K562 (cell line): ENCODE results near the gene IFNA1. TPM values are rescaled to one million over a fixed set of nuclear protein-coding genes. Genes with fewer than 3 reads are reported as not detected.

Source experiments
- ATAC-seq: fragments of 200-7000 bp; cut with Tn5 transposase; 3 replicates; pipeline ENCODE4 v1.9.1; 2020; ENCODE audit warnings: moderate library complexity
- BruUV-seq: library from RNA; stranded (reverse); fragments of 400-500 nt; replicated peaks from 2 replicates; lab custom pipeline; 2021; lab: Mats Ljungman, UMichigan
- CTCF ChIA-PET: fragments of 300-600 bp; formaldehyde crosslinking; extraction: SDS; loops from one replicate; lab custom pipeline; 2021; ENCODE audit warnings: low intra/inter-chr PET ratio; lab: Yijun Ruan, JAX
- POLR2A ChIA-PET: fragments of 300-600, 350-650 bp; sonication (Branson Sonifier 250); formaldehyde crosslinking; extraction: SDS; loops from one replicate; lab custom pipeline; 2021; ENCODE audit warnings: antibody characterized with exemption, inconsistent platforms; lab: Yijun Ruan, JAX
- DNase-seq, 4 experiments: peaks; one replicate each; pipeline versions ENCODE4 v3.0.0 to v3.0.0-alpha.2; 2011 to 2018; ENCODE audit warnings: low spot score in 3 of 4, mixed read lengths in 3 of 4; ENCODE audit errors: extremely low read depth in 1 of 4
- FAIRE-seq: peaks from 2 replicates; lab custom pipeline; 2011; peaks lifted over from hg19 to GRCh38; lab: Jason Lieb, UNC
- H2AFZ ChIP-seq: 2 replicates; pipeline ENCODE4 v1.6.0; 2011; ENCODE audit warnings: low read depth, low read length, control low read depth, inconsistent platforms
- H3K27ac ChIP-seq: fragments of 200-600 bp; 3 replicates; pipeline ENCODE4 v1.8.0; 2011; ENCODE audit warnings: low read depth, mild to moderate bottlenecking, control low read depth, inconsistent platforms, low read length, moderate library complexity, mixed read lengths; ENCODE audit errors: extremely low read depth
- H3K27me3 ChIP-seq, 2 experiments: fragments of 300-600 bp in 1 of 2; 2 replicates in 1 of 2; 3 replicates in 1 of 2; pipeline versions ENCODE4 v1.6.0 to v1.8.0; 2011; ENCODE audit warnings: inconsistent platforms in 2 of 2, low read length in 2 of 2, mild to moderate bottlenecking in 1 of 2, mixed read lengths in 1 of 2, moderate library complexity in 1 of 2; ENCODE audit not compliant: control insufficient read depth in 2 of 2, insufficient read depth in 2 of 2
- H3K36me3 ChIP-seq: fragments of 300-600 bp; 3 replicates; pipeline ENCODE4 v1.8.0; 2011; ENCODE audit warnings: mild to moderate bottlenecking, low read length, inconsistent platforms; ENCODE audit not compliant: control insufficient read depth, insufficient read depth
- H3K4me1 ChIP-seq, 2 experiments: fragments of 200-600 bp in 1 of 2; replicated peaks in 1 of 2; 2 replicates in 1 of 2; 3 replicates in 1 of 2; pipeline versions ENCODE4 v1.5.1 to v1.8.0; 2011; ENCODE audit warnings: inconsistent platforms in 2 of 2, low read length in 2 of 2, mild to moderate bottlenecking in 1 of 2, mixed read lengths in 1 of 2, moderate library complexity in 1 of 2; ENCODE audit not compliant: control insufficient read depth in 2 of 2, insufficient read depth in 2 of 2
- H3K4me2 ChIP-seq: 2 replicates; pipeline ENCODE4 v1.6.1; 2011; ENCODE audit warnings: low read length, control low read depth, inconsistent platforms, mixed read lengths; ENCODE audit not compliant: insufficient read depth
- H3K4me3 ChIP-seq: fragments of 200-600 bp; sonication (generic), shearing (Covaris generic); 2 replicates; pipeline ENCODE4 v1.5.1; 2016; ENCODE audit warnings: control low read depth, inconsistent platforms
- H3K79me2 ChIP-seq: fragments of 200-600 bp; 3 replicates; pipeline ENCODE4 v1.8.0; 2011; ENCODE audit warnings: low read length, inconsistent platforms; ENCODE audit not compliant: control insufficient read depth, insufficient read depth
- H3K9ac ChIP-seq, 2 experiments: 2 replicates each; pipeline versions ENCODE4 v1.6.0 to v1.6.1; 2011; ENCODE audit warnings: low read depth in 2 of 2, low read length in 2 of 2, control low read depth in 1 of 2, inconsistent platforms in 1 of 2, mild to moderate bottlenecking in 1 of 2, mixed read lengths in 1 of 2; ENCODE audit not compliant: insufficient read depth in 1 of 2
- H3K9me1 ChIP-seq: one replicate; pipeline ENCODE4 v1.6.0; 2011; ENCODE audit warnings: inconsistent platforms, mild to moderate bottlenecking, low read length, moderate library complexity; ENCODE audit not compliant: control insufficient read depth, insufficient read depth
- H3K9me3 ChIP-seq: replicated peaks from 2 replicates; pipeline ENCODE4 v1.5.1; 2011; ENCODE audit warnings: low read depth, low read length, inconsistent platforms; ENCODE audit not compliant: control insufficient read depth, insufficient read depth
- H4K20me1 ChIP-seq: replicated peaks from 2 replicates; pipeline ENCODE4 v1.6.1; 2011; ENCODE audit warnings: low read length, inconsistent platforms, mixed read lengths; ENCODE audit not compliant: control insufficient read depth, insufficient read depth
- CBX2 ChIP-seq: fragments of 200-600 bp; sonication (generic); IDR thresholded peaks from one replicate; pipeline ENCODE4 v1.6.1; 2012; ENCODE audit warnings: mild to moderate bottlenecking, low read length, inconsistent platforms; ENCODE audit not compliant: insufficient read depth, poor library complexity, severe bottlenecking
- MED1 ChIP-seq: sonication (generic); formaldehyde crosslinking; IDR thresholded peaks from 2 replicates; pipeline ENCODE4 v1.8.1; 2023; ENCODE audit warnings: missing genetic modification reagents, borderline replicate concordance
- NR2C1 ChIP-seq, 2 experiments: fragments of 450-650 bp; IDR thresholded peaks; 2 replicates each; pipeline ENCODE4 v1.6.1; 2017; ENCODE audit warnings: mild to moderate bottlenecking in 2 of 2, antibody characterized with exemption in 1 of 2, inconsistent platforms in 1 of 2, missing compliant biosample characterization in 1 of 2, missing genetic modification characterization in 1 of 2
- SIN3A ChIP-seq, 2 experiments: fragments of 150-350 bp in 1 of 2; IDR thresholded peaks; 2 replicates each; pipeline ENCODE4 v1.6.1; 2011 to 2016; ENCODE audit warnings: borderline replicate concordance in 2 of 2, low read depth in 2 of 2, low read length in 2 of 2, mild to moderate bottlenecking in 2 of 2, moderate library complexity in 2 of 2; ENCODE audit not compliant: control insufficient read depth in 1 of 2
- SIRT6 ChIP-seq: IDR thresholded peaks from one replicate; pipeline ENCODE4 v1.6.1; 2012; ENCODE audit warnings: low read depth, mild to moderate bottlenecking, control low read depth, inconsistent platforms, low read length, moderate library complexity
- SUPT5H ChIP-seq: fragments of 450-650 bp; IDR thresholded peaks from 2 replicates; pipeline ENCODE4 v1.6.1; 2016
- TCF15 ChIP-seq: fragments of 250-450 bp; sonication (Bioruptor Pico); IDR thresholded peaks from 2 replicates; pipeline ENCODE4 v1.8.0; 2022; ENCODE audit warnings: moderate library complexity, mild to moderate bottlenecking, inconsistent platforms
- TFAM ChIP-seq: fragments of 250-450 bp; sonication (Bioruptor Pico); conservative IDR thresholded peaks from 2 replicates; pipeline ENCODE4 v1.5.0; 2021; ENCODE audit warnings: mild to moderate bottlenecking, moderate library complexity
- TGIF2 ChIP-seq: sonication (generic); formaldehyde crosslinking; IDR thresholded peaks from 2 replicates; pipeline ENCODE4 v1.8.1; 2022; ENCODE audit warnings: mild to moderate bottlenecking, missing genetic modification reagents, moderate library complexity
- ZBTB9 ChIP-seq: fragments of 450-650 bp; formaldehyde crosslinking; IDR thresholded peaks from 2 replicates; pipeline ENCODE4 v1.4.0; 2020; ENCODE audit warnings: mild to moderate bottlenecking, moderate library complexity
- ZNF143 ChIP-seq: sonication (generic); formaldehyde crosslinking; IDR thresholded peaks from 2 replicates; pipeline ENCODE4 v1.9.0; 2022; ENCODE audit warnings: mild to moderate bottlenecking, missing genetic modification reagents
- ZNF165 ChIP-seq: fragments of 250-450 bp; sonication (Bioruptor Pico); IDR thresholded peaks from 2 replicates; pipeline ENCODE4 v1.4.0; 2020; ENCODE audit warnings: borderline replicate concordance
- ZNF324 ChIP-seq: fragments of 250-450 bp; sonication (Bioruptor Pico); IDR thresholded peaks from 2 replicates; pipeline ENCODE4 v1.4.0; 2020; ENCODE audit warnings: mild to moderate bottlenecking
- ZNF707 ChIP-seq: fragments of 250-450 bp; sonication (Bioruptor Pico); conservative IDR thresholded peaks from 2 replicates; pipeline ENCODE4 v1.8.0; 2022; ENCODE audit warnings: inconsistent platforms, mild to moderate bottlenecking, moderate library complexity
- ZNF780A ChIP-seq: fragments of 250-450 bp; sonication (Bioruptor Pico); IDR thresholded peaks from 2 replicates; pipeline ENCODE4 v1.5.0; 2021; ENCODE audit warnings: mild to moderate bottlenecking
- WGBS: fragments of 100-300 bp; shearing (Covaris generic); methylation state at CpG from one replicate; pipeline ENCODE4 v1.1.6; 2016; ENCODE audit warnings: low coverage, mixed read lengths; ENCODE audit not compliant: insufficient coverage; ENCODE audit errors: missing lambda C conversion rate; 5-methylcytosine and 5-hydroxymethylcytosine counted together
- in situ Hi-C: fragments of 300-500 bp; cut with MboI; formaldehyde crosslinking; loops from 4 replicates; pipeline ENCODE4 v1.15.0; 2018; ENCODE audit warnings: inconsistent platforms, mixed read lengths
- intact Hi-C: fragments of 100-400 bp; cut with micrococcal nuclease; formaldehyde crosslinking; loops from 2 replicates; pipeline ENCODE4 v1.14.2; 2022
- polyA plus RNA-seq, 8 experiments: library from polyadenylated mRNA; depleted of rRNA in 4 of 8; stranded (reverse) in 5 of 8; unstranded in 3 of 8; fragments of >200 nt; fragmentation: Nextera tagmentation in 2 of 8; fragmentation: Illumina TruSeq in 1 of 8; extraction: Ambion mirVana in 2 of 8; extraction: Trizol in 1 of 8; gene quantifications; 2 replicates each; pipeline versions ENCODE4 v1.2.1 to v1.2.3, GENCODE V29; 2011 to 2014; ENCODE audit warnings: inconsistent platforms in 1 of 8, missing spikeins in 1 of 8
- total RNA-seq, 7 experiments: library from RNA; depleted of rRNA in 6 of 7; stranded (reverse); fragments of >200 nt in 6 of 7; fragmentation: Illumina TruSeq in 2 of 7; extraction: Trizol in 2 of 7; gene quantifications; 2 replicates each; pipeline versions ENCODE4 v1.2.1 to v1.2.3, GENCODE V29; 2011 to 2021; ENCODE audit warnings: low replicate concordance in 1 of 7

Gene IFNA1
- total and polyA plus RNA-seq, 9 of the 15 experiments (the other 6 are each of a cell fraction or from before 2014, with no cell fraction given) = not detected

- intact Hi-C loops (no loop called here), in situ Hi-C loops (no loop called here)
- ChIA-PET POLR2A (no interaction called here), CTCF (no interaction called here)
- Histone ChIP-seq H3K9ac (no peak overlapping the region), H3K36me3 (no peaks in the 10 kb centered on the region), H3K4me3 (no peak overlapping the region), H3K27ac (no peak overlapping the region), H4K20me1 (no peaks in the 10 kb centered on the region), H3K9me1 (no peaks in the 10 kb centered on the region), H3K79me2 (no peaks in the 10 kb centered on the region), H3K4me2 (no peak overlapping the region), H2AFZ (no peak overlapping the region), H3K4me1 (no peaks in the 10 kb centered on the region), H3K9me3 (no peaks in the 10 kb centered on the region), H3K27me3 (no peaks in the 10 kb centered on the region)
- WGBS = no CpG with 5 or more reads among the region's 4 CpGs
- no peak for DNase-seq
- no peak for ATAC-seq
- FAIRE-seq = no peak
- TF ChIP-seq SIRT6 = no peak
- BruUV-seq = no TSS peak
Observed at GRCh38 chr9:21450733-21451394, 10.6 kb downstream of the IFNA1 start.

- ChIA-PET CTCF (no interaction called here), POLR2A (no interaction called here)
- no peaks in the 10 kb centered on the region for H3K36me3 ChIP-seq
- no peak overlapping the region for H3K27ac ChIP-seq
- no peaks in the 10 kb centered on the region for H3K4me1 ChIP-seq
- intact Hi-C loops = no loop called here
- no peaks in the 10 kb centered on the region for H3K27me3 ChIP-seq
- ATAC-seq = no peak
- H3K4me3 ChIP-seq = no peak overlapping the region
- FAIRE-seq = no peak
- H3K4me2 ChIP-seq = no peak overlapping the region
- no peak for DNase-seq
- no CpG with 5 or more reads among the region's 4 CpGs for WGBS
- no peaks in the 10 kb centered on the region for H3K79me2 ChIP-seq
- no peak overlapping the region for H2AFZ ChIP-seq
- H3K9me1 ChIP-seq = no peaks in the 10 kb centered on the region
- H4K20me1 ChIP-seq = no peaks in the 10 kb centered on the region
- no TSS peak for BruUV-seq
- H3K9me3 ChIP-seq = no peaks in the 10 kb centered on the region
- no peak overlapping the region for H3K9ac ChIP-seq
- in situ Hi-C loops = no loop called here
- TF ChIP-seq SIRT6 (no peak), ZNF707 (CRISPR knock-in tag) (no peak), ZNF780A (CRISPR knock-in tag) (no peak), ZNF324 (no peak), TGIF2 (CRISPR knock-in tag) (no peak), ZNF165 (no peak), NR2C1 (IDR thresholded peaks at IDR 0.05) (no peak), NR2C1 (tag; IDR thresholded peaks at IDR 0.05) (no peak), ZNF143 (CRISPR knock-in tag) (no peak), SIN3A (IDR thresholded peaks at IDR 0.05; ENCODE audit: borderline replicate concordance in 2 of 2, control insufficient read depth in 1 of 2, low read depth in 2 of 2, low read length in 2 of 2) (no peak), TCF15 (CRISPR knock-in tag) (no peak), MED1 (CRISPR knock-in tag) (no peak), SUPT5H (no peak), TFAM (no peak), CBX2 (no peak), ZBTB9 (CRISPR knock-in tag) (no peak)
Observed at GRCh38 chr9:21452681-21453080, 12.4 kb downstream of the IFNA1 start.
